NCI-H774 (cell line): ENCODE results near the gene LDLRAD3.
"Not testable (repeated sequence)": the region's sequence is repeated elsewhere in the genome, so short reads cannot be mapped to it uniquely, and the experiment has no call there.

Experiments
- DNase-seq: peaks from one replicate; lab custom pipeline; 2025; lab: John Stamatoyannopoulos, UW

Gene LDLRAD3

DNA sequence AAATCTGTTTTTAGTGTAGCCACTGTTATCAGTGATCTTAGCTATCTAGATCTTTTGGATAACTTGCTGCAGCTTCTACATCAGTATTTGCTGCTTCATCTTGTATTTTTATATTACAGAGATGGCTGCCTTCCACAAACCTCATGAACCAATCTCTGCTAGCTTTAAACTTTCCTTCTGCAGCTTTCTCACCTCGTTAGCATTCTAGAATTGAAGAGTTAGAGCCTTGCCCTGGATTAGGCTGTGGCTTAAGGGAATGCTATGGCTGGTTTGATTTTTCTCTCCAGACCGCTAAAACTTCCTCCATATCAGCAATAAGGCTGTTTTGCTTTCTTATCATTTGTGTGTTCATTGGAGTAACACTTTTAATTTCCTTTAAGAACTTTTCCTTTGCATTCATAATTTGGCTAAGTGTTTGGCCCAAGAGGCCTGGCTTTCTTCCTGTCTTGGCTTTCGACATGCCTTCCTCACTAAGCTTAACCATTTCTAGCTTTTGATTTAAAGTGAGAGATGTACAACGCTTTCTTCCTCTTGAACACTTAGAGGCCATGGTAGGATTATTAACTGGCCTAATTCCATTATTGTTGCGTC lies 51.9 kb downstream of the LDLRAD3 start:
- DNase-seq: no peak

GRCh38 chr11:35997902-35998520 lies 54.1 kb downstream of the LDLRAD3 start:
- no peak for DNase-seq

DNA sequence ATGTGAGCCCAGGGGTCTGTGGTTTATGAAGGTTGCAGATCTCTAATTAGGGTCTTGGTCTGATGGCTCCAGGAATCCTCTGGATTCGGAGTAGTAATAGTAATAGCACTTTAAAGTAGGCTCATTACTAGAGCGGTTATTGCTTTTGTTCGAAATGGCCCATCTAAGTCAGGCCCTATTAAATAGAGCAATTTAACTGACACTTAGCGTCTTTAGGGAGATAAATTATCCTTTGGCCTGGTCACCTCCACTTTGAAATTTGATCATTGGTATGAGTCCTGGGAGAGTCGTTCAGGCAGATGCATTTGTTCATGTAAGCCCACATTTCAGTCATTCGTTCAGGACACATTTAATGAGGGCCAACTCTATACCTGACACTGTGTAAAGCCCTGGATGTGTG lies 54.8 kb downstream of the LDLRAD3 start:
- no peak for DNase-seq

DNA sequence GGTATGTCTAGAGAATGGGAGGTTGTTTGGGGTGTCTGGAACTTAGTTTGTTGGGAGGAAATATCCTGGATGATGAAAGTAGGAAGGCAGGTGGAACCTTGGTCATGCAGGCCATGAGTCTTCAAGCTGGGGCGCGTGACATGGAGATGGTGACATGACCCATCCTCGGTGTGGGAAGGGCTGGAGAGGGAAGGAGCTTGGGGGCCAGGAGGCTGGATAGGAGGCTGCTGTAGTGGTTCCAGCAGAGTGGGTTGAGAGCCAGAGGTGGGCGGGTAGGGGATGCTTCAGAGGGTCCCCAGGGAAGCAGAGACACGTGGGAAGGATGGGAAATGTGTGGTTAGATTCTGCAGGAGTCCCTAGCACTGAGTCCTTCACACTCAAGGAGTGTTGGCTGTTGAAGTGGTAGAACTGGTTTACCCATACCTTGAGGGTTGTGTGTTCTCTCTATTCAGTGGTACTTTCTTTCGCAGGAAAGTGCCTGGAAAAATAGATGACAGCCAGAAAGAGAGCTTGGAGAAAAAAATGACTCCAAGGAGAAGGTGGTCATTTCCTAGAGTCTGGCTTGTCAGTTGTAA lies 56.8 kb downstream of the LDLRAD3 start:
- no peak for DNase-seq

DNA sequence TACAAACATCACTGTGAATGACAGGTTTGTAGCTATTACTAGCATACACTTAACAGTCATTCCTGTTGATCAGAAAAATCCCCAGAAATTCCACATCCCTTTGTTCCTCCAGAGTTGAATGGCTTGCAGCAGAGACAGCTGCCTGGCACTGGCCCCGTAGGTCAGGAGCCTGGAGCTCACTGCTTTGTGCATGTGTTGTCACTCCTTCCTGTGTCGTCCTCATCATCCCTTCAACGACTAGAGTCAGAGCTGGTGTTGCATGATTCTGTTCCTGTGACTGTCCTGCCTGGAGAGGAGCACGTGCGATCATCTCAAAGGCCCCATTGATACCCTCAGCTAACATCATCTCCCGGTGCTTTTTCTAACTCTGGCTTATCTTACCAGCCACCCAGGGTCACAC lies 58.3 kb downstream of the LDLRAD3 start:
- no peak for DNase-seq

DNA sequence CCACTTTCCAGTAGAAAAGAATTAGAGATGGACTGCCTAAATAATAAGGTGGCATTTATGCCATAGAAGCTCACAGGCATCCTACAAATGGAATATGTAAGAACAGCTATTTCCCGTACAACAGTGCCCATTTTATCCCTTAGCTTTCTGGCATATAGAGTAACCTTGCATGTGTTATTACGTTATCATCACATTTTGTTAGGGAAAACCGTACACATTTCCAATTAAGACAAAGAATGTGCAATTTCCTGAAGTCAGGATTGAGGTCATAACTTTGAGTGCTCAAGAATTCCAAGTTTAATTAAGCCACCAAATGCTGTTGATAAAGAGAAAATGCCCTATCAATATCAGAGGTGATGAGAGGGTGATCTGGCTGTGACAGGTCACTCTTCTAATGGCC lies 58.9 kb downstream of the LDLRAD3 start:
- no peak for DNase-seq

- DNase-seq: no peak
Observed at GRCh38 chr11:36006556-36006955, 62.7 kb downstream of the LDLRAD3 start.

GRCh38 chr11:36007127-36007655 lies 63.3 kb downstream of the LDLRAD3 start:
- no peak for DNase-seq

DNA sequence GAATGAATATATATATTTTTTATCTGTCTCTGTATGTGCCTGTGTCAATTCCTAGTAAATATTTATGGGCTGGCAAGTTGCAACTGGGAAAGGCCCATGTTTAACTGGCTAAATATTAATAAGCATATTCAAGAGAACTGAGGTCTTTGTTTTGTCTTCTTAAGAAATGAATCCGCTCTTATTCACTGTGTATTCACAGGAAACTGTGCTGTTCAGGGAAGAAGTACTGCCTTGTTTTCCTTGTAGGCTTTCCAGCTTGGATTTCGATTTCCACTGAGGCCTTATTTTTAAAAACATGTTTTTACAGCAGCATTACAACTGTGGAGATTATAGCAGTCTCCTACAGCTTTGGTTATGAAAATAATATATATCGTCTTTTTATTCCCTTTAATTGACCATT lies 64.7 kb downstream of the LDLRAD3 start:
- DNase-seq: no peak

DNA sequence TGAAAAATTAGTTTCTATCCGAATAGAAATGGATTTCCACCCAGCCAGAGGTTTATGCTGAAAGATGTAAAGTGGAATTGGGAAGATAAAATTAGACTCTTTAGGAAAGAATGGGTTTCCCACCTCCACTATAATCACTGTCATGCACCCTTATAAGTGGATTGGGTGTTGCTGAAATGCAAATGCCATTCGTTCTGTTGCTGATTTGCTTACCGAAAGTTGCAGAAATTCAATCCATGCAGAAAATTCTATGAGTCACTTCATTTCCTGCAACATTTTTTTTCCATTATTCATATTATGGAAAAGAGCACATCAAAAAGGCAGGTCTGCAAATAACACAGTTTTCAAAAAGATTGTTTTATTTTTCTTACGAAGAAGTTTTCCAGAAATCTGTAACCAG lies 65.6 kb downstream of the LDLRAD3 start:
- DNase-seq: no peak

DNA sequence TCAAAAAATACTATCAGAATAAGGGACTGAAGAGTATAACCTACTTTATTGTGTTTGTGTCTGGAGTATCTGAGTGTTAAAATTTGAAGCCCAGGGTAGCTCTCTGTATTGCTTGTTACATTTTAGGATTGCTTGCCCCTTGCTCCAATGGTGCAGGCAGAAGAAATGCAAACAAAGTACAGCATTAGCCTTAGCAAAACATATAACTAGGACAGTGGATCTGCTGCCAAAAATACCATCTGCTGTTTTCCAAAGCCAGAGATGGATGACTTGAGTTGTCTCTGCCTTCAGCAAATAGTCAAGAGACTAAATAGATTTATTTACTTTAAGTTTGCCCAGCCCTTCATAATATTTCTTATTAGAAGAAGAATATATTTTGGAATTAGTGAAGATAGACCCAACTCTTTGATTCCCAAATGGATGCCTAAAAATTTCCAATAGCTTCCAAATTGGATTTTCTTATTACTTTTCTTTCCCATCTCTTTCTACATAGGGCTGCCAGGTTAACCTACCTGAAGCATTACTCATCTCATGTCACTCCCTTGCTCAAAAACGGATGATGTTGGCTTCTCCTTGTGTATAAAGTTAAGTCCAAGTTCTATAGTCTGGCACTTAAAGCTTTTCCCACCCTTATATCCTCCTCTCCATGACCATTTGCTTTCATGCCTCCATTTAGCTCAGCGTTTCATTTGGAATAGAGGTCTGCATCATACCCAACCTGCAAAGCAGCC lies 66.3 kb downstream of the LDLRAD3 start:
- no peak for DNase-seq

DNA sequence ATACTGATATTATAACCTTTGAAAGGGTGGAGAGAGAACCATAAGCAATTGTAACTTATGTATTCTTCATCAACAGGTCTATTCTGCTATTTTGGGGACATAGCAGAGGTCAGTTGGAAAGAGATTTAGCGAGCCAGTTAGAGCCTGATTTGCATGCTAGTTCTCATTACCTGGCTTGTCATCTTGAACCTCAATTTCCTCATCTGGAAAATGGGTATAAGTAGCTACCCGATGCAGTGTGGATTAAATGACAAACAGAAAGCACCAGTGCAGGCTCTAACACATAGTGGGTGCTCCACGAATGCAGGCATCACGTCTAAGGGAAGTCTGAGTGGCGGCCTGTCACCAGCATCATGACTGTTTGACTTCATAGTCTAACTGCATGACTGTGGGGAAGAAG lies 67.7 kb downstream of the LDLRAD3 start:
- no peak for DNase-seq

DNA sequence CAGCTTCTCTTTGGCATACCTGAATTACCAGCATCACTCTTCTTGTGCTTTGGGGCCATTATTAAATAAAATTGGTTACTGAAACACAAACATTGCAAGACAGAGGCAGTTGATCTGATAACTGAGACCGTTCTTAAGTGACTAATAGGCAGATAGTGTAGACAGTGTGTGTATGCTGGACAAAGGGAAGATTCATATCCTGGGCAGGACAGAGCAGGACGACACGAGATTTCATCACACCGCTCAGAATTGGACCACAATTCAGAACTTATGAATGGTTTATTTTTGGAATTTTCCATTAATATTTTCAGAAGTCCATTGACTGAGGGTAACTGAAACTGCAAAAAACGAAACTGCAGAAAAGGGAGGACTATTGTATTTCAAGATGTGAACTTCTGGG lies 68.6 kb downstream of the LDLRAD3 start:
- DNase-seq: no peak

DNA sequence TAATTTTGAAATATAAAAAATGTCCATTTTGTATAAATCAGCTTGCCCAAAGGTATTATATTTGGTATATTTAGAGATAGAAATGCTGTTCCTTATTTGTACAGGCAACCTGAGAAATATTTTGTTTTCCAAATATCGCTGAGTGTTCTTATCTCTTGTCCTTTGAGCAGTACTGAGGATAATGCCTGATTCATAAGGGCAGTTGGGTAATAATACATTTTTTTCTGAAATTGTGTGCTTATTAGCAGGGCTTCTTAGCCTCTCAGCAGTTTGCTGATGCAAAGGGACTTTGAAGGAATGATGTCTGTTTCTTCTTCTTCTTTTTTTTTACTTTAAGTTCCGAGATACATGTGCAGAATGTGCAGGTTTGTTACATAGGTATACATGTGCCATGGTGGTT lies 69.1 kb downstream of the LDLRAD3 start:
- DNase-seq: no peak

DNA sequence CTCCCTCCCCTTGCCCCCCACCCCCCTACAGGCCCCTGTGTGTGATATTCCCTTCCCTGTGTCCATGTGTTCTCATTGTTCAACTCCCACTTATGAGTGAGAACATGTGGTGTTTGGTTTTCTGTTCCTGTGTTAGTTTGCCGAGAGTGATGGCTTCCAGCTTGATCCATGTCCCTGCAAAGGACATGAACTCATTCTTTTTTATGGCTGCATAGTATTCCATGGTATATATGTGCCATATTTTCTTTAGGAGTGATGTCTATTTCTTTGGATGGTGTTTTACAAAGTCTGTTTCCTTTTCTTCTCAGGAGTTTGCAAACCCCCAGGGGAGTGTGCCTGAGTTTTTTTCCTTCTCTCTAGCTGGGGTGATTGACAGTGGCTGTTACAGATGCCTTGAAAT lies 69.6 kb downstream of the LDLRAD3 start:
- not testable (repeated sequence) for DNase-seq

- DNase-seq: no peak
Observed at GRCh38 chr11:36013950-36014897, 70.4 kb downstream of the LDLRAD3 start.

DNA sequence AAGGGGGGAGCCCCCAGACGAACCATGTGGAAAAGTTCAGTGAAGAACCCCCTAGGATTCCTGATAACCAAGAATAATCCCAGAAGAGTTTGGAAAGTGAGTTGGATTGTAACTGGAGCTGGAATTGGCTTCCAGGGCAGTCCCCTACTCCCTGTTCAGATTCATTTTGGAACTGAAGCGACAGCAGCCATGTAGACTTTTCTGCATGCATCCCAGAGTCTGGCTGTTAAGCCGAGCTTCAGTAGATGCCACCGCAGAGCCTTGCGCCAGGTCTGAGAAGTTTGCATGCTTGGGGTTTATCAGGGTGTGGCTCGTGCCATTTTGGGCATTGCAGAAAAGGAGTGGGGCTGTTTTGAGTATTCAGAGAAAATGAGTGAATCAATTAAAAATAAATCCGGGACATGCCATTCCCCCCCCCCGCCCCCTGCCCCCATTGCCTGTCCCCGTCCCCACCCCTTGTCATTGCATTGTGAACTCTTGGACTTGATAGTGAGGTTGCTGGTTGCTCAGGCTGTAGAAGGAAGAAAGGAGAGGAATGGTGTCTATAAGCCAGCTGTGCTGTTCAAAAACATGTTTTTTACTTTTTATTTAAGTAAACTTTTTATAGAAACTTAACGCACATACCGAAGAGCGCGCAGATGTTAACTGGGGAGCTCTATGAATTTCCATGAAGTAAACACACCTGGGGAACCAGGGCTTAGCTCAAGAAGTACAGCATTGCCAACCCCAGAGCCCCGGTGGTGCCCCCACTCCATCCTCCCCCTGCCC lies 71.2 kb downstream of the LDLRAD3 start:
- no peak for DNase-seq

GRCh38 chr11:36015799-36016198 lies 71.9 kb downstream of the LDLRAD3 start:
- DNase-seq: no peak

GRCh38 chr11:36016263-36016662 lies 72.4 kb downstream of the LDLRAD3 start:
- no peak for DNase-seq

DNA sequence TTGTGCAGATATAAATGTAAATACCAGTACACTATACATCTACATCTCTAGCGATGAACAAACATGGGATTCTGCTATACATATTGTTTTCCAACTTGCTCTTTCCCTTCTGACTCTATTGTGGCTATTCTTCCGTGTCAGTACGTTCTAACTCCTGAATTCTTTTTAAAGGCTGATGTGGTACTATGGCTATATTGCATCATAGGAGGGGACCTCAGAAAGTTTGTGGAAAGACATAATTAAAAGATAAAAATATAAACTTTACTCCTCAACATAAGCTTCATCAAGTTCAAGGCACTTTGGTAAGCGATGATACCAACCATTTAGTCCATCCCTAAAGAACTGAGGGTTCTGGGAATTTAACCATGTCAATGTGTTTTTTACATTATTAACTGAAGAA lies 72.8 kb downstream of the LDLRAD3 start:
- no peak for DNase-seq

- DNase-seq: peak; percentile 25
Observed at GRCh38 chr11:36019005-36019596, 75.2 kb downstream of the LDLRAD3 start.
